OCI-LY1 (cell line): ENCODE measurements around the gene PPP1CA.

Source experiments
- H2AFZ ChIP-seq: fragments of 200-600 bp; sonication (generic), shearing (Covaris generic); 2 replicates; pipeline ENCODE4 v1.6.0; 2014; ENCODE audit warnings: antibody characterized with exemption, mild to moderate bottlenecking, low read length
- H3F3A ChIP-seq: fragments of 200-600 bp; sonication (generic), shearing (Covaris generic); 2 replicates; pipeline ENCODE4 v1.6.0; 2014; ENCODE audit warnings: mild to moderate bottlenecking, antibody characterized with exemption, low read length, moderate library complexity; ENCODE audit not compliant: insufficient read depth
- H3K27ac ChIP-seq: fragments of 200-600 bp; sonication (generic); 2 replicates; pipeline ENCODE4 v1.5.1; 2014; ENCODE audit warnings: low read length, mixed run types, mild to moderate bottlenecking, low read depth; ENCODE audit not compliant: poor library complexity, severe bottlenecking
- H3K27me3 ChIP-seq: fragments of 200-600 bp; sonication (generic); 2 replicates; pipeline ENCODE4 v1.6.0; 2014; ENCODE audit warnings: antibody characterized with exemption, mild to moderate bottlenecking, low read length, moderate library complexity; ENCODE audit not compliant: insufficient read depth
- H3K36me3 ChIP-seq: fragments of 200-600 bp; sonication (generic); 2 replicates; pipeline ENCODE4 v1.6.1; 2014; ENCODE audit warnings: mild to moderate bottlenecking, antibody characterized with exemption, low read length, moderate library complexity, mixed read lengths; ENCODE audit not compliant: insufficient read depth
- H3K4me1 ChIP-seq: fragments of 200-600 bp; sonication (generic); 2 replicates; pipeline ENCODE4 v1.5.1; 2014; ENCODE audit warnings: mild to moderate bottlenecking, low read length, moderate library complexity; ENCODE audit not compliant: insufficient read depth, severe bottlenecking
- H3K4me2 ChIP-seq: fragments of 200-600 bp; sonication (generic), shearing (Covaris generic); 2 replicates; pipeline ENCODE4 v1.6.1; 2014; ENCODE audit warnings: low read length
- H3K4me3 ChIP-seq: fragments of 200-600 bp; sonication (generic); 2 replicates; pipeline ENCODE4 v1.5.1; 2014; ENCODE audit warnings: low read length, low read depth, mild to moderate bottlenecking, mixed read lengths; ENCODE audit not compliant: poor library complexity, severe bottlenecking
- H3K79me2 ChIP-seq: fragments of 200-600 bp; shearing (Covaris generic); 2 replicates; pipeline ENCODE4 v1.6.1; 2016; ENCODE audit warnings: mixed run types, low read length, mixed read lengths; ENCODE audit not compliant: insufficient read depth
- H3K9ac ChIP-seq: fragments of 200-600 bp; sonication (generic), shearing (Covaris generic); 2 replicates; pipeline ENCODE4 v1.6.1; 2014; ENCODE audit warnings: mild to moderate bottlenecking, low read length, mixed read lengths
- H3K9me2 ChIP-seq: fragments of 200-600 bp; sonication (generic), shearing (Covaris generic); 2 replicates; pipeline ENCODE4 v1.6.1; 2014; ENCODE audit warnings: low read depth, mild to moderate bottlenecking, low read length, mixed read lengths
- H3K9me3 ChIP-seq: fragments of 200-600 bp; shearing (Covaris generic); 2 replicates; pipeline ENCODE4 v1.6.1; 2014; ENCODE audit warnings: low read length, mixed read lengths
- H4K20me1 ChIP-seq: fragments of 200-600 bp; sonication (generic), shearing (Covaris generic); 2 replicates; pipeline ENCODE4 v1.6.0; 2016; ENCODE audit warnings: mild to moderate bottlenecking, low read length; ENCODE audit not compliant: insufficient read depth
- EZH2 ChIP-seq: fragments of 200-600 bp; sonication (generic), shearing (Covaris generic); IDR thresholded peaks from 2 replicates; pipeline ENCODE4 v1.8.0; 2017; ENCODE audit warnings: borderline replicate concordance, mixed run types, mild to moderate bottlenecking, antibody characterized with exemption, low read length, moderate library complexity, mixed read lengths
- TF ChIP-seq, protein P1 (sequence below): fragments of 200-600 bp; sonication (generic), shearing (Covaris generic); IDR thresholded peaks from 2 replicates; pipeline ENCODE4 v1.5.1; 2017; ENCODE audit warnings: mild to moderate bottlenecking, antibody characterized with exemption, low read length, moderate library complexity, mixed read lengths

Gene PPP1CA

DNA sequence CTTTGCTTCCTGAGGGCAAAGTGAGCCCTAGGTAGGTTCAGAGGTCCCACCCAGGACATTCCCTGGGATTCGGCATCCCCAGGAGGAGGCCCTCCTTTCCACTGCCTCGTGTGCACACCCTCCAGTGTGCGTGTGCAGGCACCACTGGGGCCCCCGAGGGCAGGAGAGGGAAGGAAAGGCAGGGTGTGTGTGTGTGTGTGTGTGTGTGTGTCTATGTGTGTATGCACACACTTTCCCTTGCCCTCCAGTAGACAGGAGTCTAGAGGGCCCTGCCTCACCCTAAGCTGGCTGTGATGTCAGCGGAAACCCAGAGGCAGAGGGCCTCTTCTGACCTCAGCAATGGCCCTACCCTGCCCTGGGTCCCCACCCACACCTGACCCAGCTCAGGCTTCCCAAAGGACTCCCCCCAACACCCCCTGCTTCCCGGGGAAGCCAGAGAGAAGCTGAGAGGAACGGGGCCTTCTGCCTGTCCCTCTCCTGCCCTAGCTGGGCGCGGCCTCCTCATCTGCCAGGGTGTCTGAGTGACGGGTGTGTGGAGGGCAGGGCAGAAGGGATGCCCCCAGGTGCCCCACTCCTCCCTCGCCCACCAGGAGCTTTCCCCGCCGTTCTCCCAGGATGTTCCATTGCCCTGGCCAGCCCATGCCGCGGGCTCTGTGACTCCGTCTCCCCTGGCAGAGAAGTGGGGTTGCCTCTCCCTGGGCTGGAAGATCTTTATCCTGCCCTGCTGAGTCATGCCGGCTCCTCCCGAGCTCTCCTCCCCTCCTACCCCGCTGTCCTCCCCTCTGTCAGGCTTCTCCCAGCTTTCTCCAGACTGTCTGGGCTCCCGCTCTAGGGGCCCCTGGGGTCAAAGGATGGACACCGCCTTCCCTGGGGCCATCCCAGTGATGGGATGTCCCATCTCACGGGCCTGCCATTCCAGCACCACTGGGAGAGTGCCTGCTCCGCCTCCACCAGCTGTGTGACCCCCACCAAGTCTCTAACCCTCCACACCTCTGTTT, 22.3 kb downstream of the PPP1CA start:
- H3K4me1 ChIP-seq: peaks cover 13% of the 10 kb centered on the region
- no peak overlapping the region for H3K4me3 ChIP-seq

DNA sequence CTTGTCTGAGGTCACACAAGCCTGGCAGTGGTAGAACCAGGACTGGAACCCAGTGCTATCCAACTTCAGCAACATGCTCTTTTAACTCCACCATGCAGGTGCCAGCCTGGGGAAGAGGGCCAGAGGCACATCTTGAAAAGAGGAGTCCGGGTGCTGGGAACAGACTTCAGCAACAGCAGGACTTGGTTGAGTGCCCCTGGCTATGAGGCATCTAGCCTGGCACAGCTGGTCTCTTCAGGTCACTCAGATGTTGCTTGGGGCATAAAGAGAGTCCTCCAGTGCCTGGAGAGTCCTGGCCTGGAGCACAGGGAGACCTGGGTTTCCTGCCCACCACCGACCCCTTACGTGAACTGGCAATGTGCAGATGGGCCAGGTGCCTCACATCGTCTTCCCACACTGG, 23.1 kb downstream of the PPP1CA start:
- Histone ChIP-seq H3F3A (no peaks in the 10 kb centered on the region), H2AFZ (no peak overlapping the region), H3K4me3 (no peak overlapping the region), H3K9ac (no peak overlapping the region), H3K9me3 (no peaks in the 10 kb centered on the region), H3K27ac (no peak overlapping the region), H3K9me2 (no peaks in the 10 kb centered on the region), H3K4me2 (no peak overlapping the region), H3K79me2 (no peaks in the 10 kb centered on the region), H3K27me3 (peaks cover 5% of the 10 kb centered on the region; the same call in 1 of the 2 replicates), H3K4me1 (peaks cover 21% of the 10 kb centered on the region), H4K20me1 (no peaks in the 10 kb centered on the region), H3K36me3 (no peaks in the 10 kb centered on the region)
- TF ChIP-seq EZH2: no peak
- TF ChIP-seq, protein P1, sequence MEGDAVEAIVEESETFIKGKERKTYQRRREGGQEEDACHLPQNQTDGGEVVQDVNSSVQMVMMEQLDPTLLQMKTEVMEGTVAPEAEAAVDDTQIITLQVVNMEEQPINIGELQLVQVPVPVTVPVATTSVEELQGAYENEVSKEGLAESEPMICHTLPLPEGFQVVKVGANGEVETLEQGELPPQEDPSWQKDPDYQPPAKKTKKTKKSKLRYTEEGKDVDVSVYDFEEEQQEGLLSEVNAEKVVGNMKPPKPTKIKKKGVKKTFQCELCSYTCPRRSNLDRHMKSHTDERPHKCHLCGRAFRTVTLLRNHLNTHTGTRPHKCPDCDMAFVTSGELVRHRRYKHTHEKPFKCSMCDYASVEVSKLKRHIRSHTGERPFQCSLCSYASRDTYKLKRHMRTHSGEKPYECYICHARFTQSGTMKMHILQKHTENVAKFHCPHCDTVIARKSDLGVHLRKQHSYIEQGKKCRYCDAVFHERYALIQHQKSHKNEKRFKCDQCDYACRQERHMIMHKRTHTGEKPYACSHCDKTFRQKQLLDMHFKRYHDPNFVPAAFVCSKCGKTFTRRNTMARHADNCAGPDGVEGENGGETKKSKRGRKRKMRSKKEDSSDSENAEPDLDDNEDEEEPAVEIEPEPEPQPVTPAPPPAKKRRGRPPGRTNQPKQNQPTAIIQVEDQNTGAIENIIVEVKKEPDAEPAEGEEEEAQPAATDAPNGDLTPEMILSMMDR: no peak

More for the DNA sequence above, 22.3 kb downstream of the PPP1CA start:
- Histone ChIP-seq H3K27ac (no peak overlapping the region), H4K20me1 (no peaks in the 10 kb centered on the region), H2AFZ (no peak overlapping the region), H3K9ac (no peak overlapping the region), H3K9me2 (no peaks in the 10 kb centered on the region), H3K9me3 (no peaks in the 10 kb centered on the region), H3K27me3 (peaks cover 5% of the 10 kb centered on the region; the same call in 1 of the 2 replicates), H3K79me2 (no peaks in the 10 kb centered on the region), H3F3A (no peaks in the 10 kb centered on the region), H3K4me2 (no peak overlapping the region), H3K36me3 (no peaks in the 10 kb centered on the region)
- TF ChIP-seq, protein P1: no peak
- TF ChIP-seq EZH2: no peak

DNA sequence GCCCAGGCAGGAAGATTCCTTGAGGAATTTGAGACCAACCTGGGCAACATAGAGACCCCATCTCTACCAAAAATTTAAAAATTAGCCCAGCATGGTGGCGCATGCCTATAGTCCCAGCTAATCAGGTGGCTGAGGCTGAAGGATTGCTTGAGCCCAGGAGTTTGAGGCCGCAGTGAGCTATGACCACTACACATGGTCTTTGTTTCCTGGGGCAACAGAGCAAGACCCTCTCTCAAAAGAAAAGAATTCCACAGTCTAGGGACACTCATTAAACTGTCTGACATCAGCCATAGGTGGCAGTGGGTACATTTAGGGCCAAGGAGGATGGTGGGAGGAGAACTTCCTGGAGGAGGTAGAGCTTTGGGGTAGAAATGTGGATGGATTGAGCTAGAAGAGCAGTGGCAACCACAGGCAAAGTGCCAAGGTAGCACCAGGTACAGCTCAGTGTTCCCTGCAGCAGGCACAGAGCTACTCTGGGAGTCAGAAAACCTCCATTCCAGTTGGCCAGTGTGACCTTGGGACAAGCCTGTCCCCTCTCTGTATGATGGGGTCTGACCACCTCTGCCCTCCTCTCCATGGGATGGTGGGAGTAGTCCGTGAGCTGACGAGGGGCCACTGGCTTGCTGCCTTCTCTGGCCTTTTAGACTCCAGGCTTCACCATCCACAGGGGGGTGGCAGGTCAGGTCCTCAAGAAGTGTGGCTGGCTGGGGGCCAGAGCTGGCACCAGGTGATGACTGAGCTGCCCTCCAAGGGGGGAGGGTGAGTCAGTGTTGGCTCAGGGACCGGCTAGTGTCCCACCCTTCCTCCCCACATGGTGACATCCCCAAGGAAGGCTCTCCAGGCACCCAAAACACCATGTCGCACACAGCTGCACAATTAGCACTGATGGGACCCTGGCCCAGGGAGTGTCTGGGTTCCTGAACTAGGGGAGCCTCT, 24.5 kb downstream of the PPP1CA start:
- Histone ChIP-seq H4K20me1 (no peaks in the 10 kb centered on the region), H3K36me3 (no peaks in the 10 kb centered on the region), H3K4me1 (peaks cover 27% of the 10 kb centered on the region), H3F3A (no peaks in the 10 kb centered on the region), H3K4me3 (no peak overlapping the region), H3K79me2 (no peaks in the 10 kb centered on the region), H3K9me3 (no peaks in the 10 kb centered on the region), H2AFZ (no peak overlapping the region), H3K9me2 (no peaks in the 10 kb centered on the region), H3K9ac (no peak overlapping the region), H3K27ac (no peak overlapping the region), H3K27me3 (peaks cover 6% of the 10 kb centered on the region; the same call in 1 of the 2 replicates), H3K4me2 (no peak overlapping the region)
- no peak for TF ChIP-seq EZH2
- TF ChIP-seq, protein P1: no peak
